GM10847 (cell line): ENCODE data around the gene BLID.

Experiments
- POLR2A ChIP-seq: IDR thresholded peaks from 2 replicates; pipeline ENCODE4 v1.6.1; 2011; ENCODE audit not compliant: insufficient read length; ENCODE audit errors: extremely low read depth

The BLID gene

GRCh38 chr11:122115524-122116379, at the start of gene BLID:
Gene BLID, minus strand, starts transcription at chr11:122116215. Its CDS starts 293 bp downstream, at chr11:122115922.
- TF ChIP-seq POLR2A, result no peak

- no peak for TF ChIP-seq POLR2A
These were observed 47.2 kb upstream of the BLID start for GRCh38 chr11:122163053-122163819.

- no peak for TF ChIP-seq POLR2A
These were observed 46.1 kb upstream of the BLID start for GRCh38 chr11:122162095-122162494.

GRCh38 chr11:122160841-122161590, 45.0 kb upstream of the BLID start:
- TF ChIP-seq POLR2A, result no peak

GRCh38 chr11:122159861-122160260, 43.8 kb upstream of the BLID start:
- TF ChIP-seq POLR2A, result no peak

- TF ChIP-seq POLR2A, result no peak
These were observed 43.2 kb upstream of the BLID start for GRCh38 chr11:122159173-122159721.

GRCh38 chr11:122158171-122158570, 42.2 kb upstream of the BLID start:
- no peak for TF ChIP-seq POLR2A

- no peak for TF ChIP-seq POLR2A
These were observed 41.7 kb upstream of the BLID start for GRCh38 chr11:122157653-122158161.

GRCh38 chr11:122156940-122157382, 40.9 kb upstream of the BLID start:
- no peak for TF ChIP-seq POLR2A

GRCh38 chr11:122155765-122156527, 39.9 kb upstream of the BLID start:
- no peak for TF ChIP-seq POLR2A

GRCh38 chr11:122154994-122155393, 39.0 kb upstream of the BLID start:
- TF ChIP-seq POLR2A, result no peak

GRCh38 chr11:122154227-122154626, 38.2 kb upstream of the BLID start:
- no peak for TF ChIP-seq POLR2A

GRCh38 chr11:122153746-122154145, 37.7 kb upstream of the BLID start:
- TF ChIP-seq POLR2A, result no peak
